Measurements from ENCODE around the gene MAP2. TPM values are rescaled to one million over a fixed set of nuclear protein-coding genes. Genes with fewer than 3 reads are reported as not detected.

The MAP2 gene
- total and polyA plus RNA-seq, 2 of the 8 experiments (the other 6 are each of a cell fraction or from before 2014, with no cell fraction given) = 5.9 to 9.4 TPM

- TF ChIP-seq TBP (IDR thresholded peaks at IDR 0.05; ENCODE audit: low read depth, low read length) (no peak), SUZ12 (IDR thresholded peaks at IDR 0.05; ENCODE audit: low read length) (no peak), SRF (IDR thresholded peaks at IDR 0.05; ENCODE audit: low read depth, low read length) (no peak), CHD1 (IDR thresholded peaks at IDR 0.05; ENCODE audit: low read depth, low read length) (no peak), BRCA1 (IDR thresholded peaks at IDR 0.05; ENCODE audit: low read depth, low read length) (no peak), ASH2L (IDR thresholded peaks at IDR 0.05; ENCODE audit: low read length) (no peak), SIN3A (conservative IDR thresholded peaks at IDR 0.05 in 1 of 2, IDR thresholded peaks at IDR 0.05 in 1 of 2; ENCODE audit: low read depth in 1 of 2, low read length in 2 of 2) (no peak), POLR2AphosphoS5 (IDR thresholded peaks at IDR 0.05; ENCODE audit: low read depth, low read length) (no peak)
- TF ChIP-seq, protein P1, sequence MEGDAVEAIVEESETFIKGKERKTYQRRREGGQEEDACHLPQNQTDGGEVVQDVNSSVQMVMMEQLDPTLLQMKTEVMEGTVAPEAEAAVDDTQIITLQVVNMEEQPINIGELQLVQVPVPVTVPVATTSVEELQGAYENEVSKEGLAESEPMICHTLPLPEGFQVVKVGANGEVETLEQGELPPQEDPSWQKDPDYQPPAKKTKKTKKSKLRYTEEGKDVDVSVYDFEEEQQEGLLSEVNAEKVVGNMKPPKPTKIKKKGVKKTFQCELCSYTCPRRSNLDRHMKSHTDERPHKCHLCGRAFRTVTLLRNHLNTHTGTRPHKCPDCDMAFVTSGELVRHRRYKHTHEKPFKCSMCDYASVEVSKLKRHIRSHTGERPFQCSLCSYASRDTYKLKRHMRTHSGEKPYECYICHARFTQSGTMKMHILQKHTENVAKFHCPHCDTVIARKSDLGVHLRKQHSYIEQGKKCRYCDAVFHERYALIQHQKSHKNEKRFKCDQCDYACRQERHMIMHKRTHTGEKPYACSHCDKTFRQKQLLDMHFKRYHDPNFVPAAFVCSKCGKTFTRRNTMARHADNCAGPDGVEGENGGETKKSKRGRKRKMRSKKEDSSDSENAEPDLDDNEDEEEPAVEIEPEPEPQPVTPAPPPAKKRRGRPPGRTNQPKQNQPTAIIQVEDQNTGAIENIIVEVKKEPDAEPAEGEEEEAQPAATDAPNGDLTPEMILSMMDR (IDR thresholded peaks at IDR 0.05; ENCODE audit: control extremely low read depth in 1 of 3, insufficient read depth in 1 of 3, low read depth in 1 of 3, low read length in 3 of 3) = no peak
Observed at GRCh38 chr2:209387389-209387788, 36.5 kb upstream of the MAP2 start (continued).

Data from H1 (cell line).